Osteoblast (primary cell): ENCODE measurements around the gene NFATC3. TPM values are rescaled to one million over a fixed set of nuclear protein-coding genes. Genes with fewer than 3 reads are reported as not detected.

Source experiments
- DNase-seq: peaks from one replicate; pipeline ENCODE4 v3.0.0; 2011; ENCODE audit warnings: low spot score, mixed read lengths; ENCODE audit not compliant: insufficient read length; ENCODE audit errors: missing footprints
- H2AFZ ChIP-seq: 2 replicates; pipeline ENCODE4 v1.6.0; 2011; ENCODE audit warnings: mild to moderate bottlenecking, low read length
- H3K27ac ChIP-seq: 2 replicates; pipeline ENCODE4 v1.5.1; 2011; ENCODE audit warnings: mild to moderate bottlenecking, low read depth, low read length, moderate library complexity
- H3K27me3 ChIP-seq: 2 replicates; pipeline ENCODE4 v1.6.0; 2012; ENCODE audit warnings: mild to moderate bottlenecking, control low read depth, inconsistent platforms, low read length, moderate library complexity; ENCODE audit not compliant: insufficient read depth
- H3K36me3 ChIP-seq: 2 replicates; pipeline ENCODE4 v1.5.1; 2011; ENCODE audit warnings: mild to moderate bottlenecking, low read length, control low read depth, moderate library complexity; ENCODE audit not compliant: insufficient read depth
- H3K4me1 ChIP-seq: 2 replicates; pipeline ENCODE4 v1.5.1; 2011; ENCODE audit warnings: mild to moderate bottlenecking, low read length, control low read depth, moderate library complexity; ENCODE audit not compliant: insufficient read depth
- H3K4me2 ChIP-seq: 2 replicates; pipeline ENCODE4 v1.6.0; 2011; ENCODE audit warnings: mild to moderate bottlenecking, low read length; ENCODE audit not compliant: insufficient read depth
- H3K4me3 ChIP-seq: fragments of 200-600 bp; sonication (generic); 3 replicates; pipeline ENCODE4 v1.5.1; 2012; ENCODE audit warnings: mild to moderate bottlenecking, low read length, inconsistent platforms; ENCODE audit not compliant: insufficient read depth
- H3K79me2 ChIP-seq: 2 replicates; pipeline ENCODE4 v1.6.0; 2012; ENCODE audit warnings: mild to moderate bottlenecking, low read length, control low read depth, inconsistent platforms; ENCODE audit not compliant: insufficient read depth
- H3K9me3 ChIP-seq: 2 replicates; pipeline ENCODE4 v1.5.1; 2011; ENCODE audit warnings: low read depth, low read length, control low read depth
- H4K20me1 ChIP-seq: 2 replicates; pipeline ENCODE4 v1.6.0; 2012; ENCODE audit warnings: mild to moderate bottlenecking, low read length, control low read depth; ENCODE audit not compliant: insufficient read depth
- total RNA-seq: library from RNA; depleted of rRNA; stranded (reverse); fragments of >200 nt; gene quantifications from 2 replicates; pipeline ENCODE4 v1.2.3, GENCODE V29; 2012
- TF ChIP-seq, protein P1 (sequence below): IDR thresholded peaks from 2 replicates; pipeline ENCODE4 v1.5.1; 2011; ENCODE audit warnings: mild to moderate bottlenecking, low read depth, low read length, moderate library complexity; ENCODE audit errors: extremely low read depth

Gene NFATC3
- total RNA-seq, 1 donor = 36.2 TPM

GRCh38 chr16:68190736-68191510 is 105.8 kb downstream of the NFATC3 start:
- TF ChIP-seq, protein P1, sequence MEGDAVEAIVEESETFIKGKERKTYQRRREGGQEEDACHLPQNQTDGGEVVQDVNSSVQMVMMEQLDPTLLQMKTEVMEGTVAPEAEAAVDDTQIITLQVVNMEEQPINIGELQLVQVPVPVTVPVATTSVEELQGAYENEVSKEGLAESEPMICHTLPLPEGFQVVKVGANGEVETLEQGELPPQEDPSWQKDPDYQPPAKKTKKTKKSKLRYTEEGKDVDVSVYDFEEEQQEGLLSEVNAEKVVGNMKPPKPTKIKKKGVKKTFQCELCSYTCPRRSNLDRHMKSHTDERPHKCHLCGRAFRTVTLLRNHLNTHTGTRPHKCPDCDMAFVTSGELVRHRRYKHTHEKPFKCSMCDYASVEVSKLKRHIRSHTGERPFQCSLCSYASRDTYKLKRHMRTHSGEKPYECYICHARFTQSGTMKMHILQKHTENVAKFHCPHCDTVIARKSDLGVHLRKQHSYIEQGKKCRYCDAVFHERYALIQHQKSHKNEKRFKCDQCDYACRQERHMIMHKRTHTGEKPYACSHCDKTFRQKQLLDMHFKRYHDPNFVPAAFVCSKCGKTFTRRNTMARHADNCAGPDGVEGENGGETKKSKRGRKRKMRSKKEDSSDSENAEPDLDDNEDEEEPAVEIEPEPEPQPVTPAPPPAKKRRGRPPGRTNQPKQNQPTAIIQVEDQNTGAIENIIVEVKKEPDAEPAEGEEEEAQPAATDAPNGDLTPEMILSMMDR = no peak

GRCh38 chr16:68194251-68194650 is 109.1 kb downstream of the NFATC3 start:
- no peaks in the 10 kb centered on the region for H3K27me3 ChIP-seq
- H3K27ac ChIP-seq = no peak overlapping the region
- no peak overlapping the region for H3K4me3 ChIP-seq
- H3K36me3 ChIP-seq = peaks cover 20% of the 10 kb centered on the region
- no peaks in the 10 kb centered on the region for H3K9me3 ChIP-seq
- H2AFZ ChIP-seq = no peak overlapping the region
- TF ChIP-seq, protein P1 = no peak
- H3K4me1 ChIP-seq = no peaks in the 10 kb centered on the region
- no peaks in the 10 kb centered on the region for H4K20me1 ChIP-seq
- H3K79me2 ChIP-seq = no peaks in the 10 kb centered on the region
- DNase-seq = no peak
- H3K4me2 ChIP-seq = no peak overlapping the region

More at GRCh38 chr16:68190736-68191510, 105.8 kb downstream of the NFATC3 start:
- Histone ChIP-seq H3K36me3 (peaks cover 20% of the 10 kb centered on the region), H3K79me2 (no peaks in the 10 kb centered on the region), H3K4me1 (no peaks in the 10 kb centered on the region), H2AFZ (no peak overlapping the region), H3K4me2 (no peak overlapping the region), H3K27ac (no peak overlapping the region), H4K20me1 (no peaks in the 10 kb centered on the region), H3K9me3 (no peaks in the 10 kb centered on the region), H3K4me3 (no peak overlapping the region), H3K27me3 (no peaks in the 10 kb centered on the region)
- no peak for DNase-seq

DNA sequence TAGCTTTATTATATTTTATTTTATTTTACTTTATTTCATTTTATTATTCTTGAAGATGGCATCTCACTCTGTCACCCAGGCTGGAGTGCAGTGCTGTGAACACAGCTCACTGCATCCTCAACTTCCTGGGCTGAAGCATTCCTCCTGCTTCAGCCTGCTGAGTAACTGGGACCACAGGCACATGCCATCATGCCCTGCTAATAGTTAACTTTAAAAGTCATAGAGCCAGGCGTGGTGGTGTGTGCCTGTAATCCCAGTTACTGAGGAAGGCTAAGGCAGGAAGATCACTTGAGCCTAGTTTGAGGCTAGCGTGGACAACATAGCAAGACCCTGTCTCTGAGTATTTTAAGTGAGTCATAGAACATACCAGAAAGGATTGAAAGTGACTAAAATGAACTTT is 112.1 kb downstream of the NFATC3 start:
- H2AFZ ChIP-seq = no peak overlapping the region
- DNase-seq = no peak
- TF ChIP-seq, protein P1 = no peak

DNA sequence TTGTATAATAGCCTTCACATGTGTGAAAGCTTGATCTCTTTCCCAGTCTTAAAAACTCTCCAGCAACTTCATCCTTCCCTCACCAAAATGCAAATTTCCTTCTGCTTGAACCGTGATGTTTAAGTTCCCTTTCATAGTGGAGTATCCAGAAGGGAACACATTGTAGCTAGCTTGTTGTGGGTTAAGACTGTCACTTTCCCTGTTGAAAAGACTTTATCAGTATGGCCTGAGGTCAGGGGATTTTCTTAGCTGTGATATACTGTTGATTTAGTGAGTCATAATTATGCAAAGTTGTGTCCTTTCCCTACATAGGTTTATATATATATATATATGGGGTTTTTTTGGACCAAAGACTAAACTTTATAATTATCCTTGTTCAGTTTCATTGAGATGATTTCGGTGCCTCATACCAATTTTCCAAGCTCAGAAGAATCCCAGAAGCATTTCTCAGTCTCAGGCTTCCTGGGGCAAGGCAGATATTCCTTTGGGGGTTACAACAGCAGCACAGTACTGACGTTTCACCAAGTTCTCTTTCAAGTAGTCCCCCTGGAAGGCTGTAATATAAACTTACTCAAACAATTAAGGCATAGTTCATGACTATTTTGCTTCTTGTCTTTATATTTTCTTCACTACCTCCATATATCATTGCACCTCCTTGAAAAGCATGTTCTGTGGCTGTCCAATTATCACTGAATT is 115.1 kb downstream of the NFATC3 start:
- Histone ChIP-seq H3K4me1 (peaks cover 13% of the 10 kb centered on the region), H3K4me3 (no peak overlapping the region), H3K4me2 (peak overlapping the region; percentile 7), H3K27me3 (no peaks in the 10 kb centered on the region), H3K36me3 (no peaks in the 10 kb centered on the region), H3K9me3 (no peaks in the 10 kb centered on the region), H3K27ac (peak overlapping the region; percentile 20), H4K20me1 (peaks cover 2% of the 10 kb centered on the region), H3K79me2 (no peaks in the 10 kb centered on the region), H2AFZ (no peak overlapping the region)
- no peak for DNase-seq
- TF ChIP-seq, protein P1 = no peak

More for the DNA sequence above, 112.1 kb downstream of the NFATC3 start:
- Histone ChIP-seq H4K20me1 (peaks cover 2% of the 10 kb centered on the region), H3K9me3 (no peaks in the 10 kb centered on the region), H3K36me3 (peaks cover 2% of the 10 kb centered on the region), H3K27ac (peak overlapping the region; percentile 48), H3K4me1 (peaks cover 13% of the 10 kb centered on the region), H3K4me2 (no peak overlapping the region), H3K4me3 (no peak overlapping the region), H3K27me3 (no peaks in the 10 kb centered on the region), H3K79me2 (no peaks in the 10 kb centered on the region)
